Sigmoid colon (tissue), 7 donors: ENCODE data around the gene HEPHL1. TPM values are rescaled to one million over a fixed set of nuclear protein-coding genes. Genes with fewer than 3 reads are reported as not detected.

Experiments used
- DNase-seq: peaks from one replicate; pipeline ENCODE4 v3.0.0-alpha.2; 2019
- H3K27ac ChIP-seq, 4 donors: fragments of 200-600 bp; sonication (generic); one replicate each; pipeline ENCODE4 v1.5.1; 2016 to 2019; ENCODE audit warnings: mild to moderate bottlenecking in 1 of 4
- H3K27me3 ChIP-seq, 3 donors: fragments of 200-600 bp; sonication (generic); one replicate each; pipeline ENCODE4 v1.5.1; 2019; ENCODE audit warnings: mild to moderate bottlenecking in 1 of 3
- H3K36me3 ChIP-seq, 4 donors: fragments of 200-600 bp; sonication (generic); one replicate each; pipeline ENCODE4 v1.5.1; 2016 to 2019
- H3K4me1 ChIP-seq, 4 donors: fragments of 200-600 bp; sonication (generic); one replicate each; pipeline ENCODE4 v1.5.1; 2017 to 2019
- H3K4me3 ChIP-seq, 4 donors: fragments of 200-600 bp; sonication (generic); one replicate each; pipeline ENCODE4 v1.5.1; 2017 to 2019; ENCODE audit warnings: mild to moderate bottlenecking in 2 of 4, moderate library complexity in 1 of 4
- H3K9me3 ChIP-seq, 4 donors: fragments of 200-600 bp in 3 of 4; sonication (generic) in 3 of 4; one replicate each; pipeline versions ENCODE4 v1.5.1 to v1.6.1; 2013 to 2019
- CTCF ChIP-seq, 4 experiments: fragments of 450-650 bp in 3 of 4; fragments of 200-600 bp in 1 of 4; IDR thresholded peaks; one replicate each; pipeline ENCODE4 v1.5.1; 2016 to 2019; ENCODE audit warnings: antibody characterized with exemption in 4 of 4, mild to moderate bottlenecking in 3 of 4, moderate library complexity in 2 of 4
- EP300 ChIP-seq, 4 donors: sonication (generic); formaldehyde crosslinking; IDR thresholded peaks; one replicate each; pipeline ENCODE4 v1.6.1; 2017; ENCODE audit warnings: antibody characterized with exemption in 4 of 4
- POLR2A ChIP-seq, 2 donors: fragments of 450-650 bp; IDR thresholded peaks; one replicate each; pipeline ENCODE4 v1.6.1; 2016; ENCODE audit warnings: antibody characterized with exemption in 2 of 2, mild to moderate bottlenecking in 2 of 2, moderate library complexity in 2 of 2
- POLR2AphosphoS5 ChIP-seq, 4 donors: sonication (generic); formaldehyde crosslinking; IDR thresholded peaks; one replicate each; pipeline ENCODE4 v1.6.1; 2017; ENCODE audit warnings: antibody characterized with exemption in 4 of 4
- WGBS, 2 donors: extraction: QIAGEN DNeasy Blood & Tissue Kit; methylation state at CpG; one replicate each; pipeline ENCODE4 v1.1.7; 2013; 5-methylcytosine and 5-hydroxymethylcytosine counted together
- intact Hi-C: fragments of 100-400 bp; cut with DNase I; formaldehyde crosslinking; loops from one replicate; pipeline ENCODE4 v1.15.1; 2023
- polyA plus RNA-seq, 3 donors: library from polyadenylated mRNA; stranded (reverse); fragments of 200-250 nt; gene quantifications; one replicate each; pipeline ENCODE4 v1.2.3, GENCODE V29; 2013
- total RNA-seq, 4 donors: library from RNA; depleted of rRNA; stranded (reverse); fragments of >200 nt; gene quantifications; one replicate each; pipeline ENCODE4 v1.1.0, GENCODE V29; 2016
- donor health status: healthy with polysubstance abuse.
- donor health status: Bipolar disorder and iron deficiency.
- donor health status: healthy.

The HEPHL1 gene
- total and polyA plus RNA-seq, 7 donors = not detected

- H3K4me1 ChIP-seq = peaks cover 0 to 5% (median 4%) of the 10 kb centered on the region in 4 donors
- no peaks in the 10 kb centered on the region for H3K36me3 ChIP-seq
- H3K4me3 ChIP-seq = no peak overlapping the region
- H3K9me3 ChIP-seq = no peaks in the 10 kb centered on the region
- intact Hi-C loops = loop anchor here (10.0 kb wide), 1 partner anchor 62 kb away; no protein-coding TSS in a partner anchor
- DNase-seq = no peak
- H3K27me3 ChIP-seq = no peaks in the 10 kb centered on the region
- no peak for TF ChIP-seq EP300 (IDR thresholded peaks at IDR 0.05)
- no peak for TF ChIP-seq POLR2A (IDR thresholded peaks at IDR 0.05)
- no peak for TF ChIP-seq CTCF (IDR thresholded peaks at IDR 0.05)
- no peak for TF ChIP-seq POLR2AphosphoS5 (IDR thresholded peaks at IDR 0.05)
- H3K27ac ChIP-seq = no peak overlapping the region
- 94 to 95% methylated on average over 4 of the region's 4 CpGs for WGBS, 2 donors
These were observed 85.6 kb downstream of the HEPHL1 start for GRCh38 chr11:94106716-94107115.

DNA sequence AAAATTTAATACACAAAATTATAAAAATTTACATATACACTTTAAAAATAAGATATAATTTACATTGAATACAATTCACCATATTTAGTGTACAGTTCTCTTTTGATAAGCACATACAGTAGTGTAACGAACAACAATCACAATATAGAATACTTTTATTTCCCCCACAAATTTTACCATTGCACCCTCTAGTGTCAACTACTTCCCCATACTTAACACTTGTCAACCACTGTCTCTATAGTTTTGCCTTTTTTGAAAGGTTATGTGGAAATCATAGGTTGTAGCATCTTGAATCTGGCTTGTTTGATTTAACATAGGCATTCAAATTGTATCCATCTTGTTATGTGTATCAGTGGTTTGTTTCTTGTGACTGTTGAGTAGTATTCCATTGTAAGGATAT is 86.2 kb downstream of the HEPHL1 start:
- Histone ChIP-seq H3K27me3 (no peaks in the 10 kb centered on the region), H3K4me1 (peaks cover 0 to 11% (median 10%) of the 10 kb centered on the region in 4 donors), H3K36me3 (no peaks in the 10 kb centered on the region), H3K9me3 (no peaks in the 10 kb centered on the region), H3K27ac (no peak overlapping the region), H3K4me3 (no peak overlapping the region)
- WGBS, 2 donors = 94 to 100% methylated on average over 1 of the region's 1 CpG
- DNase-seq = no peak
- TF ChIP-seq POLR2A (IDR thresholded peaks at IDR 0.05) (no peak), POLR2AphosphoS5 (IDR thresholded peaks at IDR 0.05) (no peak), EP300 (IDR thresholded peaks at IDR 0.05) (no peak), CTCF (IDR thresholded peaks at IDR 0.05) (no peak)
- intact Hi-C loops = loop anchor here (10.0 kb wide), 1 partner anchor 63 kb away; no protein-coding TSS in a partner anchor

GRCh38 chr11:94111241-94111640 is 90.1 kb downstream of the HEPHL1 start:
- Histone ChIP-seq H3K4me3 (no peak overlapping the region), H3K27me3 (no peaks in the 10 kb centered on the region), H3K4me1 (peaks cover 0 to 26% (median 20%) of the 10 kb centered on the region in 4 donors), H3K9me3 (no peaks in the 10 kb centered on the region), H3K27ac (peak overlapping the region in 2 of 4 donors; percentile 18 to 56), H3K36me3 (no peaks in the 10 kb centered on the region)
- WGBS, 2 donors = 87 to 93% methylated on average over 3 of the region's 3 CpGs
- DNase-seq = no peak
- intact Hi-C loops = no loop called here
- no peak for TF ChIP-seq CTCF (IDR thresholded peaks at IDR 0.05)
- TF ChIP-seq EP300 (IDR thresholded peaks at IDR 0.05) = no peak
- TF ChIP-seq POLR2A (IDR thresholded peaks at IDR 0.05) = no peak
- no peak for TF ChIP-seq POLR2AphosphoS5 (IDR thresholded peaks at IDR 0.05)

DNA sequence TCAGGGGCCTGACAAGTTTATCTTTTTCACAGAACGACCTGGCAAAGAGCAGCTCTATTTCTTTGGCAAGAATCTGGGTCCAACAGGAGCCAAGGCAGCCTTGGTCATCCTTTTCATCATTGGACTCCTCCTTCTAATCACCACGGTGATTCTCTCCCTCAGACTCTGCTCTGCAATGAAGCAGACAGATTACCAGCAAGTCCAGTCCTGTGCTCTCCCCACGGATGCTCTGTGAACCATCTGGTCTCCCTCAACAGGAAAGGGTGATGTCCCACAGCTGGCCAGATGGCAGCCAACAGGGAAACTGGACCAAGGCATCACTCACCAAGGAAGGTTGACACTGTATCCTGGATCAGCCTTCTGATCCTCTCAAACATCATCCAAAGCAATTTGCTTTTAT is 90.5 kb downstream of the HEPHL1 start:
- peak overlapping the region in 3 of 4 donors; percentile 18 to 56 (median 21) for H3K27ac ChIP-seq
- intact Hi-C loops = no loop called here

More for the DNA sequence above, 90.5 kb downstream of the HEPHL1 start:
- Histone ChIP-seq H3K36me3 (no peaks in the 10 kb centered on the region), H3K9me3 (no peaks in the 10 kb centered on the region), H3K27me3 (no peaks in the 10 kb centered on the region), H3K4me1 (peaks cover 0 to 30% (median 23%) of the 10 kb centered on the region in 4 donors), H3K4me3 (no peak overlapping the region)
- DNase-seq = peak; percentile 58
- WGBS, 2 donors = 66 to 69% methylated on average over 3 of the region's 3 CpGs
- TF ChIP-seq CTCF (IDR thresholded peaks at IDR 0.05) (no peak), POLR2AphosphoS5 (IDR thresholded peaks at IDR 0.05) (peak in 2 of 4 donors; percentile 19 to 27)
